GM18505 (cell line): Measurements from ENCODE around the gene GDF15.
"Not testable (repeated sequence)": the region's sequence is repeated elsewhere in the genome, so short reads cannot be mapped to it uniquely, and the experiment has no call there.

Experiments
- ATAC-seq: cut with Tn5 transposase; IDR thresholded peaks from one replicate; pipeline ENCODE4 v1.9.1; 2021; ENCODE audit not compliant: unreplicated experiment
- POLR2A ChIP-seq: IDR thresholded peaks from 4 replicates; pipeline ENCODE4 v1.6.1; 2011; ENCODE audit warnings: borderline replicate concordance; ENCODE audit not compliant: insufficient read depth, insufficient read length; ENCODE audit errors: extremely low read depth

GDF15 gene

DNA sequence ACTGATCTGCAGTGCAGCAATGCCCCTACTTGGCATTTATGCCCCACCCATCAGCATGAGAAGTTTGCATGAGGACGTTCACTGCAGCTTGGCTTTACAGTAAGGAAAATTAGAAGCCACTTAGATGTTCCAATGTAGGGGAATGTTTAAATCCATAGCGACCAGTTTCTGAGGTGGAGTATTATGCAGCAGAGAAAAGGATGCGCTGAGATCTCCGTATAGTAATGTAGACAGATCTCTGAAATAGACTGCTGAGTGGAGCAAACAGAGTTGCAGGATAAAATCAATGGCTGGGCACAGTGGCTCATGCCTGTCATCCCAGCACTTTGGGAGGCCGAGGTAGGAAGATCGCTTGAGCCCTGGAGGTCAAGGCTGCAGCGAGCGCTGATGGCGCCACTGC, 35.5 kb upstream of the GDF15 start:
- ATAC-seq: no peak

DNA sequence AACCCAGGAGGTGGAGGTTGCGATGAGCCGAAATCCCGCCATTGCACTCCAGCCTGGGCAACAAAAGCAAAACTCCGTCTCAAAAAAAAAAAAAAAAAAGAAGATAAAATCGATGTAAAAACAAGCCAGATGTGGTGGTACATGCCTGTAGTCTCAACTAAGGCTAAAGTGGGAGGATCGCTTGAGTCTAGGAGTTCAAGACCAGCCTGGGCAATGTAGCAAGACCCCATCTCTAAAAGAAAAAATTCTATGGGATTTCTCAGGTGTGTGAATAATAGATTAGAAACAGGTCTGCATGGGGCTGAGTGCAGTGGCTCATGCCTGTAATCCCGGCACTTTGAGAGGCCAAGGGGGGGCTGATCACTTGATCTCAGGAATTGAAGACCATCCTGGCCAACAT, 34.4 kb upstream of the GDF15 start:
- no peak for ATAC-seq
- no peak for TF ChIP-seq POLR2A

More for the DNA sequence above, 35.5 kb upstream of the GDF15 start:
- TF ChIP-seq POLR2A: no peak

DNA sequence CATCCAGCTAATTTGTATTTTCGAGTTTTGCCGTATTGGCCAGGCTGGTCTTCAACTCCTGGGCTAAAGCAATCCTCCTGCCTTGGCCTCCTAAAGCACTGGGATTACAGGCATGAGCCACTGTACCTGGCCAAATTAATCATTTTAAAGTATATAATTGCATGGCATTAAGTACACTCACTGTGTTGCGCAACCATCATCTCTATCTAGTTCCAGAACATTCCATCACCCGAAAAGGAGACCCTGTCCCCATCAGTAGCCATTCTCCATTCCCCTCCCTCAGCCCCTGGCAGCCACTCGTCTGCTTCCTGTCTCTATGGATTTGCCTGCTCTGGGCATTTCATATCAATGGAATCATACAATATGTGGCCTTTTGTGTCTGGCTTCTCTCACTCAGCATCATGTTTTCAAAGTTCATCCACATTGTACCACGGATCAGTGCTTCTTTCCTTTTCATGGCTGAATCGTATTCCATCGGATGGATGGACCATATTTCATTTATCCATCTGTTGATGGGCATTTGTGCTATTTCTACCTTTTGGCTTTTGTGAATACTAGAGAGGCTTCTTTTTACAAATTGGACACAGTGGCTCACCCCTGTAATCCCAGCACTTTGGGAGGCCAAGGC, 32.5 kb upstream of the GDF15 start:
- ATAC-seq: no peak
- no peak for TF ChIP-seq POLR2A

DNA sequence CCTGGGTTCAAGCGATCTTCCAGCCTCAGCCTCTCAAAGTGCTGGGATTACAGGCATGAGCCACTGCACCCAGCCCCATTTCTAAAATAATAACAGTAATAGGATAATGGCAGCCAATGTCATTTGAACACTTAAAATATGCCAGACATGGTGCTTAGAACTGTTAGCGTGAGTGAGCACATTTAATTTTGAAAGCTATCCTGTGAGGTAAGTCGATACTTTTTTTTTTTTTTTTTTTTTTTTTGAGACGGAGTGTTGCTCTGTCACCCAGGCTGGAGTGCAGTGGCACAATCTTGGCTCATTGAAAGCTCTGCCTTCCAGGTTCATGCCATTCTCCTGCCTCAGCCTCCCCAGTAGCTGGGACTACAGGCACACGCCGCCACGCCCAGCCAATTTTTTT, 31.2 kb upstream of the GDF15 start:
- not testable (repeated sequence) for ATAC-seq

DNA sequence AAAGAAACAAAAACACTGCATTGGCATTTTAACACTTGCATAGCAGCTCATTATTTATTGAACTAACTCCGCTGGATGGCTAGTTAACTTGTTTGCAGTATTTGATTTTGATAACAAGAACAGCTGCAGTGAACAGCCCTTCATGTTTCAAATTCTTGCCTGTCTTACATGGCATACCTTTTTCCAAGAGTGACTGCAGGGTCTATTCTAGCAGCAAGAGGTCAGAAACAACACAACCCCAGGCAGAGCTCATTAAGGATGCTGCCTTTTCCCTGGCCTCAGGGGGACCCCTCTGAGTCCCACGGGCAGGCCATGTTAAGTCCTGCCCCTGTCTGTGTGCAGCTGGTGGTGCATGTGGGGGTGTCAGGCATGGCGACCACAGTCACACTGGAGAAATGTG, 28.9 kb upstream of the GDF15 start:
- ATAC-seq: no peak
- TF ChIP-seq POLR2A: no peak

DNA sequence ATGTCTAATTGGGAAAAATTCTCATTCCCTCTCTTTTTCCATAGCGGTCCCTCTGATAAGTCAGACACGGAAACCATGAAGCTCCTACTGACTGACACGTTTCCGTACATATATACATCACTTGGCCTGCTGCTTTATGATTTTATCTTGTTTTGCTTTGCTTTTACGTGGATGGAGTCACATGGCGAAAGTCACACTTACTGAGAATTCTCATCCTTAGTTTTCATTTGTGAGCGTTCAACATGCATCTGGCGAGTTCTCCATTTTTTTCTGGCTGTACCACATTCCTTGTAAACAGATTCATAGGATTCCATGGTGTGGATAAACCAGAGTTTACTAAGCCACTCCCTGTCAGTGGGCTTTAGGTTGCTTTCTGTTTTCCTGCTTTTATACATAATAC, 24.3 kb upstream of the GDF15 start:
- ATAC-seq: no peak
- no peak for TF ChIP-seq POLR2A

DNA sequence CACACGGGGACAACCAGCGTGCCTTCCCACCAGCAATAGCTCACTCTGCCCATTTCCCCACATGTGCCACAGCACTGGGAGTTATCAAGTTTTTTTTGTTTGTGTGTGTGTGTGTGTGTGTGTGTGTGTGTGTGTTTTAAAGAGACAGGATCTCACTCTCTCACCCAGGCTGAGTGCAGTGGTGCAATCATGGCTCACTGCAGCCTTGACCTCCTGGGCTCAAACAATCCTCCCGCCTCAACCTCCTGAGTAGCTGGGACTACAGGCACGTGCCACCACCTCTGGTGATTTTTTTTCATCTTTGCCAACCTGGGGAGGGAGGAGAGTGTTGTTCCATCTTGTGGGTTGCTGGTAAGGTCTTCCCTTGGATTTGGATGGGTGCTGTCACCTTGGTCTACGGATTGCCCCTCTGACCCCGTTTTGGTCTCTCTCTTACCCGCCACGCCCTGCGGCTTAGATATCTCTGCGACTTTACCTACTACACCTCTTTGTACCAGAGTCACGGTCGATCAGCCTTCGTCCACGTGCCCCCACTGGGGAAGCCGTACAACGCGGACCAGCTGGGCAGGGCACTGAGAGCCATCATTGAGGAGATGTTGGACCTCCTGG, 22.9 kb upstream of the GDF15 start:
- no peak for ATAC-seq
- no peak for TF ChIP-seq POLR2A

DNA sequence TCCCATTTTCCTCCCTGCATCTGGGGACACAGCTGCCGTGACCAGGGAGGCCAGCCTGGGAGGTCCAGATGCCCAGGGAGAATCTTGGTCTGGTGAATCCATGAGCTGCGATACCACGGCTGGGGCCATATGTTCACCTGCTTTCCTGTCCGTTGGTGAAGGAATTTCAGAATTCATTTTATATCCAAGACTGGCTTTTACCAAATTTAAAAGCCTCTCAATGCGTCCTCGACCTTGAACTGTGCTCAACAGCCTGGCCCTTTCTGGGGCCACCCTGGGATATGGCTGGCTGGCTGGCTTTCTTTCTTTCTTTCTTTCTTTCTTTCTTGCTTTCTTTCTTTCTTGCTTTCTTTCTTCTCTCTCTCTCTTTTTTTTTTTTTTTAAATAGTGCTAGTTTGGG, 22.2 kb upstream of the GDF15 start:
- no peak for TF ChIP-seq POLR2A
- ATAC-seq: no peak

DNA sequence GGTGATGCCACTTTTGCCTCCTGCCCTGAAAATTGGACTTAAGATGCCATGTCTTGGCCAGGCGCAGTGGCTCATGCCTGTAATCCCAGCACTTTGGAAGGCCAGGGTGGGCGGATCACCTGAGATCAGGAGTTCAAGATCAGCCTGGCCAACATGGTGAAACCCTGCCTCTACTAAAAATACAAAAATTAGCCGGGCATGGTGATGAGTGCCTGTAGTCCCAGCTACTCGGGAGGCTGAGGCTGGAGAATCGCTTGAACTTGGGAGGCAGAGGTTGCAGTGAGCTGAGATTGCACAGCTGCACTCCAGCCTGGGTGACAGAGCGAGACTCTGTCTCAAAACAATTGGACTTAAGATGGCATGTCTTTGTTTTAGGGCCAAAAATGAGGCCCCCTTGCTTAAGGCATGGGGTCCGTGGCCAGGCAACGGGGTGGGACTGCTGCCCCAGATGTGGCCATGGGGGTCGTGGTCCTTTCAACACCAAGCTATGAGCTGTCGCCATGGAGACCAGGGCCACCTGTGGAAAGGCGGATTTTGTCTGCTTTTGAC, 21.6 kb upstream of the GDF15 start:
- not testable (repeated sequence) for ATAC-seq

DNA sequence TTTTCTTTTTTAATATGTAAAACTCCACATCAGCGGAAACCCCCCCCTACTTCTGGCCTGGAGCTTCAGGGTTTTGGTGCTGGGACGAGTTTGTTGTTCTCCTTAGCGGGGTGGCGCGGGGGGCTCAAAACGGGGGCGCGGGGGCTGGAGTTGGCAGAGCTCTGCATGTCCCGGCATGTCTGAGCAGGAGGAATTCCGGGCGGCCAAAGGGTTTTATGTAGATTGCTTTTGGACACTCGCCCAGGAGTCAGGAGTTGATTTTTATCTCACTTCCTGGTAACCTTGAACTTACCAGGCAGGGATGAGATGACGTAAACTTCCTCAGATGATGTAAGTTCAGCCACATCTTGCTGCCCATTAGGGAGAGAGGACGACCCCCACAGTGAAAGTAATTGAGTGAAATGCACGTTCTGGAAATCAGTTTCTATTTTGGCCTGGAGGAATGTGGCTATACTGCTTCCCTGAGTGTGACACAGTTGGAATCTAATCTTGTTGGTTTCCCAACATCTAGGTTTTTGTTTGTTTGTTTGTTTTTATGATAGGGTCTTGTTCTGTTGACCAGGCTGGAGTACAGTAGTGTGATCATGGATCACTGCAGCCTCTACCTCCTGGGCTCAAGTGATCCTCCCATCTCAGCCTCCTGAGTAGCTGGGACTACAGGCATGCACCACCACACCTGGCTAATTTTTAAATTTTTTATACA, 21.0 kb upstream of the GDF15 start:
- ATAC-seq: no peak
- no peak for TF ChIP-seq POLR2A

DNA sequence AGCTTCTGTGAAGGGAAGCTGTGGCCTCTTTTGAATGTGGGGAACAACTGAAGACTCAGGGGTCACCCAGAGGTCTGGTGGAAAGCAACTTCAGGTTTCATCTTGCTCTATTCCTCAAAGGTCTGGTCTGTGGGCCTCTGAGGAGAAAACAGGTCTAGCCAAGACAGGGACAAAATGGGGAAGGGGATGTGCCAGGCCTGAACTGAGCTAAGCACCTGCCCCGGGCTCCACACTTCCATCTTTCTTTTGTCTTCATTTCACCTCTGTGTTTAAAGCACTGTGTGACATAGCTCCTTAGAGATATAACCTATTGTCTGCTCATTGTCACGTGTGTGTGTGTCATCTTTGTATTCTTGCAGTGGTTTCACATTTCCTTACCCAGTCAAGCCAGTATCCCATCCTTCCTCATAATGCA, 19.9 kb upstream of the GDF15 start:
- no peak for ATAC-seq
- no peak for TF ChIP-seq POLR2A

DNA sequence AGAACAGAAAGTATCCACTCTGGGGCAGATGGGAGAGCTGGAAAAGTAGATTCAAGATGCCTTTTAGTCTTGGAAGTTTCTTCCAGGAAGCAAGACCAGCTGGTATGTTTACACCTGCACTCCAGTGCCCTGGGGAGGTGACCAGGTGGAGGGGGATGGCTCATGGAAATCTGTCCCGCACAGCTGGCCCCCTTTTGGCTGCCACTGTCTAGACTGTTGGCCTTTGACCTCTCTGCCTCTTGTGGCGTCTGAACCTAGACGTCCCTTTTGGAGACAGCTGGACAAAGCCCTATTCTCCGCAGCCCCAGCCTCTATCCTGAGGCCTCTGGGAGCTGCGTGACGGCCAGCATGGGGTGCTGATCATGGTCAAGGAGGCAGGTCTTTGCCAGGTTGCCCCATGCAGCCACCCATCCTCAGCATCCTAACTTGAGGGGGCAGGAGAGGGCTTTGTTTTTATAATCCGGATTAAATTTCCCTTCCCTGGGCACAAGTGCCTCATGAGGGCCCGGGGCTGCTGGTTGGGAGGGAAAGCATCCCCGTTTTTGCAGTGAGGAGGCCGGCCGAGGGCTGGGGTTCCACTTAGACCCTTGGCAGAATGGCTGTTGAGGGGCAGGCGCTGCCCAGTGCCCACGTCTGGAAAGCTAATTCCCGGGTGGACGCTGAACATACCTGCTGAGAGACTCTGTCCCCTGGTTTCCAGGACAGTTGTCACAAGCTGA, 17.3 kb upstream of the GDF15 start:
- TF ChIP-seq POLR2A: no peak
- no peak for ATAC-seq

DNA sequence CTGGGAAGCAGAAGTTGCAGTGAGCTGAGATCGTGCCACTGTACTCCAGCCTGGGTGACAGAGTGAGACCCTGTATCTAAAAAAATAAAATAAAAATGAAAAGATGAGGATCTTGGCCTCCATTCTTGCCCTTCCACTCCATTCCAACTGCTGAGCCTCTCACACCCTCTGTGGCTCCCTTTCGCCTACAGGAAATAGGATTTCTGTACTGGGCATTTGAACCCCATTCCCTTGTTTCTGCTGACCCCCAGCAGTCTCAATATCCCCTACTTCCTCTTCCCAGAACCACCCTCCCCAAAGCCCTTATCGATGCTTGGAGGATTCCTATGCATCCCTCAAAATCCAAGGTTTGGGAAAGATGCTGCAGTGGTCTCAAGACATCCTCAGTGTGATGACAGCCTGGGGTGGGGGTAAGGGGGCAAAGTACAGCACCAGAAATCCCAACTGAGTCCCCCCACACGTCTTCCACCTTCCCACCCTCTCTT, 12.5 kb upstream of the GDF15 start:
- ATAC-seq: no peak
- no peak for TF ChIP-seq POLR2A

DNA sequence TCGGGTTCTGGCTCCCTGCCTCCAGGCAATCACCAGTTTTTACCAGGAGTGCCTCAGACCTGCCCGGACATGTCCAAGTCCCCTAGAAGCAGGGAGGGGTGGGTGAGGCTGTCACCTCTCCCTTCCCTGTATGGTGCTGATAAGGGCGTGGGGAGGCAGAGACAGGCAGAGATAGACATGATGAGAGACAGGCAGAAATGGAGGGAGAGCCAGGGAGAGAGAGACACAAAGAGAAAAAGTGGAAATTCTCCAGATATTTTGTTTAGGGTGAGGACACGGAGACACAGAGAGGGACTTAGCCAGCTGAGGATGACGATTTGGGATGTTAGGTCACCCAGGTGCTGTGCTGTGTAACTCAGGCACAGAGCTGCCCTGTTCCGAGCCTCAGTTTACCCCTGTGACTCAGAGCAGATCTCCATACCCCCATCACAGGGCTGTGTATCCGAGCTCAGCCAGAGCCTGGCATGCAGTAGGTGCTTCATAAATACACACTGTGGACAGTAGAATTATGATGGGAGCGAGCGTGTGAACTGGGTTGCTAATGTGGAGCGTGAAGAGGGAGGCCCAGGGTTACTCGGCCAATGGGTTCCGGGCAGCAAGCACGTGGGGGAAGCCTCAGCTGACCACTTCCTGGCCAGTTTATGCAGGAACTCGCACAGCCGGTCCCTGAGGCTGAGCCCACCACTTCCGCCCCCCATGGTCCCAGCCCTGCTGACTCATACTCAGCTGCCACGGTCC, 11.9 kb upstream of the GDF15 start:
- peak; percentile 70 for TF ChIP-seq POLR2A
- peak; percentile 80 for ATAC-seq

DNA sequence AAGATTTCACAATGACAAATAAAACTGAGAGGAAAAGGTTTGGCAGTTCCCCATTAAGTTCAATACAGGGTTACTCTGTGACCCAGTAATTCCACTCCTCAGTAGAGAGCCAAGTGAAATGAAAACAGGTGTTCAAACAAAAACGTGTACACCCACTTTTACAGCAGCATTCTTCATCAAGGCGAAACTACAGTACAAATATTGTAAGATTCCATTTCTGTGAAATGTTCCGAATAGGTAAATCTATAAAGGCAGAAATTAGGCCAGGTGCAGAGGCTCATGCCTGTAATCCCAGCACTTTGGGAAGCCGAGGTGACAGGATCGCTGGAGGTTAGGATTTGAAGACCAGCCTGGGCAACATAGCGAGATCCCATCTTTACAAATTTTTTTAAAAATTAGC, 8.9 kb upstream of the GDF15 start:
- ATAC-seq: no peak
- TF ChIP-seq POLR2A: no peak
